HG02885 (cell line): ENCODE measurements around the gene LFNG.
"Not testable (repeated sequence)": the region's sequence is repeated elsewhere in the genome, so short reads cannot be mapped to it uniquely, and the experiment has no call there.

ENCODE experiments used
- ATAC-seq: cut with Tn5 transposase; IDR thresholded peaks from one replicate; pipeline ENCODE4 v1.9.1; 2021; ENCODE audit warnings: mild to moderate bottlenecking; ENCODE audit not compliant: unreplicated experiment, poor library complexity

LFNG gene

GRCh38 chr7:2526659-2527504 is 7.3 kb downstream of the LFNG start:
- ATAC-seq = no peak

- no peak for ATAC-seq
Measured at GRCh38 chr7:2527505-2528467, 8.2 kb downstream of the LFNG start.

- ATAC-seq = no peak
Measured at GRCh38 chr7:2528481-2529095, 9.0 kb downstream of the LFNG start.

- no peak for ATAC-seq
Measured at GRCh38 chr7:2529161-2530070, 9.8 kb downstream of the LFNG start.

GRCh38 chr7:2530071-2530987 is 10.8 kb downstream of the LFNG start:
- ATAC-seq = no peak

GRCh38 chr7:2530994-2531795 is 11.6 kb downstream of the LFNG start:
- ATAC-seq = not testable (repeated sequence)

GRCh38 chr7:2531796-2532110 is 12.2 kb downstream of the LFNG start:
- not testable (repeated sequence) for ATAC-seq

- not testable (repeated sequence) for ATAC-seq
Measured at GRCh38 chr7:2532199-2532772, 12.7 kb downstream of the LFNG start.

GRCh38 chr7:2532816-2533215 is 13.2 kb downstream of the LFNG start:
- ATAC-seq = not testable (repeated sequence)

- ATAC-seq = not testable (repeated sequence)
Measured at GRCh38 chr7:2533566-2533965, 14.0 kb downstream of the LFNG start.

- not testable (repeated sequence) for ATAC-seq
Measured at GRCh38 chr7:2534214-2534613, 14.6 kb downstream of the LFNG start.

GRCh38 chr7:2535872-2536627 is 16.5 kb downstream of the LFNG start:
- not testable (repeated sequence) for ATAC-seq

- ATAC-seq = no peak
Measured at GRCh38 chr7:2537981-2538851, 18.6 kb downstream of the LFNG start.

GRCh38 chr7:2539031-2539911 is 19.7 kb downstream of the LFNG start:
- ATAC-seq = no peak

GRCh38 chr7:2540133-2540532 is 20.6 kb downstream of the LFNG start:
- ATAC-seq = no peak
